IPS-18c (cell line): ENCODE measurements around the gene CACNA2D4.
"Not testable (repeated sequence)": the region's sequence is repeated elsewhere in the genome, so short reads cannot be mapped to it uniquely, and the experiment has no call there.

Experiments used
- H3K4me3 ChIP-seq: 2 replicates; pipeline ENCODE4 v1.7.0; 2013; ENCODE audit warnings: low read depth, mild to moderate bottlenecking, low read length, moderate library complexity; ENCODE audit not compliant: insufficient read depth
- H3K9me3 ChIP-seq: one replicate; pipeline ENCODE4 v1.6.1; 2013; ENCODE audit warnings: mild to moderate bottlenecking, low read length, moderate library complexity; ENCODE audit not compliant: control insufficient read depth, insufficient read depth

CACNA2D4 gene

GRCh38 chr12:1918081-1918883 lies at the start of gene CACNA2D4:
Gene CACNA2D4 (minus strand): TSS chr12:1918652. CDS start chr12:1918473, 179 bp downstream.
- peaks cover 3% of the 10 kb centered on the region for H3K9me3 ChIP-seq
- H3K4me3 ChIP-seq: no peak within 1 kb of the TSS; the same call in 1 of the 2 replicates

GRCh38 chr12:1966561-1967226 lies 48.2 kb upstream of the CACNA2D4 start:
- Histone ChIP-seq H3K4me3 (no peak overlapping the region), H3K9me3 (no peaks in the 10 kb centered on the region)

GRCh38 chr12:1965916-1966315 lies 47.5 kb upstream of the CACNA2D4 start:
- H3K9me3 ChIP-seq: no peaks in the 10 kb centered on the region
- no peak overlapping the region for H3K4me3 ChIP-seq

GRCh38 chr12:1962051-1963020 lies 43.9 kb upstream of the CACNA2D4 start:
- Histone ChIP-seq H3K4me3 (no peak overlapping the region), H3K9me3 (no peaks in the 10 kb centered on the region)

- Histone ChIP-seq H3K9me3 (no peaks in the 10 kb centered on the region), H3K4me3 (no peak overlapping the region)
Observed at GRCh38 chr12:1956716-1957115, 38.3 kb upstream of the CACNA2D4 start.

- Histone ChIP-seq H3K4me3 (no peak overlapping the region), H3K9me3 (peaks cover 6% of the 10 kb centered on the region)
Observed at GRCh38 chr12:1949771-1950470, 31.5 kb upstream of the CACNA2D4 start.

GRCh38 chr12:1948883-1949282 lies 30.4 kb upstream of the CACNA2D4 start:
- Histone ChIP-seq H3K9me3 (peaks cover 6% of the 10 kb centered on the region), H3K4me3 (no peak overlapping the region)

GRCh38 chr12:1947081-1947480 lies 28.6 kb upstream of the CACNA2D4 start:
- peaks cover 6% of the 10 kb centered on the region for H3K9me3 ChIP-seq
- H3K4me3 ChIP-seq: no peak overlapping the region

- peaks cover 5% of the 10 kb centered on the region for H3K9me3 ChIP-seq
- no peak overlapping the region for H3K4me3 ChIP-seq
Observed at GRCh38 chr12:1946296-1946695, 27.8 kb upstream of the CACNA2D4 start.

- not testable (repeated sequence) for H3K9me3 ChIP-seq, H3K4me3 ChIP-seq
Observed at GRCh38 chr12:1945502-1945901, 27.1 kb upstream of the CACNA2D4 start.

- H3K9me3 ChIP-seq: no peaks in the 10 kb centered on the region
- H3K4me3 ChIP-seq: no peak overlapping the region
Observed at GRCh38 chr12:1939801-1940607, 21.6 kb upstream of the CACNA2D4 start.

- Histone ChIP-seq H3K9me3 (no peaks in the 10 kb centered on the region), H3K4me3 (no peak overlapping the region)
Observed at GRCh38 chr12:1939331-1939730, 20.9 kb upstream of the CACNA2D4 start.

GRCh38 chr12:1937481-1938224 lies 19.2 kb upstream of the CACNA2D4 start:
- H3K9me3 ChIP-seq: no peaks in the 10 kb centered on the region
- no peak overlapping the region for H3K4me3 ChIP-seq

GRCh38 chr12:1936406-1937320 lies 18.2 kb upstream of the CACNA2D4 start:
- Histone ChIP-seq H3K4me3 (no peak overlapping the region), H3K9me3 (no peaks in the 10 kb centered on the region)
